Upper lobe of left lung (tissue), 6 donors: ENCODE measurements around the gene SBF2. TPM values are rescaled to one million over a fixed set of nuclear protein-coding genes. Genes with fewer than 3 reads are reported as not detected.
A peak's percentile ranks its signal among the peaks of the same experiment; 100 is the strongest.

Experiments used
- ATAC-seq, 2 donors: fragments of 200-7000 bp; cut with Tn5 transposase; one replicate each; pipeline ENCODE4 v1.9.1; 2022; ENCODE audit warnings: mild to moderate bottlenecking in 2 of 2, moderate library complexity in 2 of 2; ENCODE audit not compliant: low FRiP score in 2 of 2
- DNase-seq, 2 donors: peaks; one replicate each; pipeline ENCODE4 v3.0.0-alpha.2; 2019 to 2020
- H3K27ac ChIP-seq, 4 donors: fragments of 200-600 bp; sonication (generic); one replicate each; pipeline ENCODE4 v1.5.1; 2016 to 2019
- H3K27me3 ChIP-seq, 4 donors: fragments of 200-600 bp; sonication (generic); one replicate each; pipeline ENCODE4 v1.5.1; 2017 to 2019
- H3K36me3 ChIP-seq, 4 donors: fragments of 200-600 bp; sonication (generic); one replicate each; pipeline ENCODE4 v1.5.1; 2016 to 2019
- H3K4me1 ChIP-seq, 4 donors: fragments of 200-600 bp; sonication (generic); one replicate each; pipeline ENCODE4 v1.5.1; 2018 to 2019
- H3K4me3 ChIP-seq, 4 donors: fragments of 200-600 bp; sonication (generic); one replicate each; pipeline ENCODE4 v1.5.1; 2017 to 2019; ENCODE audit warnings: mild to moderate bottlenecking in 2 of 4, moderate library complexity in 1 of 4
- H3K9me3 ChIP-seq, 4 donors: fragments of 200-600 bp; sonication (generic); one replicate each; pipeline ENCODE4 v1.5.1; 2018 to 2019
- EP300 ChIP-seq, 4 donors: sonication (generic); formaldehyde crosslinking; IDR thresholded peaks; one replicate each; pipeline ENCODE4 v1.5.1; 2017; ENCODE audit warnings: antibody characterized with exemption in 4 of 4, control low read depth in 2 of 4
- POLR2A ChIP-seq, 4 donors: fragments of 450-650 bp; IDR thresholded peaks; one replicate each; pipeline ENCODE4 v1.5.1; 2016 to 2017; ENCODE audit warnings: antibody characterized with exemption in 4 of 4, mild to moderate bottlenecking in 2 of 4
- POLR2AphosphoS5 ChIP-seq, 2 donors: sonication (generic); formaldehyde crosslinking; IDR thresholded peaks; one replicate each; pipeline ENCODE4 v1.5.1; 2017; ENCODE audit warnings: antibody characterized with exemption in 2 of 2
- WGBS, 2 donors: methylation state at CpG; one replicate each; pipeline ENCODE4 v1.1.5; 2017 to 2018; 5-methylcytosine and 5-hydroxymethylcytosine counted together
- total RNA-seq, 6 donors: library from RNA; depleted of rRNA in 4 of 6; stranded (reverse); fragments of >200 nt in 4 of 6; gene quantifications; one replicate each; pipeline versions ENCODE4 v1.1.0 to v1.2.1, GENCODE V29; 2016 to 2021
- TF ChIP-seq, protein P1 (sequence below), 6 experiments: fragments of 450-650 bp in 4 of 6; fragments of 200-600 bp in 2 of 6; sonication (generic) in 2 of 6; IDR thresholded peaks; one replicate each; pipeline ENCODE4 v1.5.1; 2016 to 2019; ENCODE audit warnings: antibody characterized with exemption in 6 of 6
- donor health status: DM: no; HTN: no; CAD: no; lungs with moderate emphysema.
- donor health status: DM: no; HTN: yes; CAD: no; lungs with severe emphysema.

SBF2 gene
- total RNA-seq, 6 donors from 2014 or later: 22.2 to 54.5 (median 41.2) TPM

GRCh38 chr11:9789910-9790309 is 504.1 kb downstream of the SBF2 start:
- TF ChIP-seq POLR2A (IDR thresholded peaks at IDR 0.05) (no peak), POLR2AphosphoS5 (IDR thresholded peaks at IDR 0.05) (no peak), EP300 (IDR thresholded peaks at IDR 0.05) (no peak)
- TF ChIP-seq, protein P1, sequence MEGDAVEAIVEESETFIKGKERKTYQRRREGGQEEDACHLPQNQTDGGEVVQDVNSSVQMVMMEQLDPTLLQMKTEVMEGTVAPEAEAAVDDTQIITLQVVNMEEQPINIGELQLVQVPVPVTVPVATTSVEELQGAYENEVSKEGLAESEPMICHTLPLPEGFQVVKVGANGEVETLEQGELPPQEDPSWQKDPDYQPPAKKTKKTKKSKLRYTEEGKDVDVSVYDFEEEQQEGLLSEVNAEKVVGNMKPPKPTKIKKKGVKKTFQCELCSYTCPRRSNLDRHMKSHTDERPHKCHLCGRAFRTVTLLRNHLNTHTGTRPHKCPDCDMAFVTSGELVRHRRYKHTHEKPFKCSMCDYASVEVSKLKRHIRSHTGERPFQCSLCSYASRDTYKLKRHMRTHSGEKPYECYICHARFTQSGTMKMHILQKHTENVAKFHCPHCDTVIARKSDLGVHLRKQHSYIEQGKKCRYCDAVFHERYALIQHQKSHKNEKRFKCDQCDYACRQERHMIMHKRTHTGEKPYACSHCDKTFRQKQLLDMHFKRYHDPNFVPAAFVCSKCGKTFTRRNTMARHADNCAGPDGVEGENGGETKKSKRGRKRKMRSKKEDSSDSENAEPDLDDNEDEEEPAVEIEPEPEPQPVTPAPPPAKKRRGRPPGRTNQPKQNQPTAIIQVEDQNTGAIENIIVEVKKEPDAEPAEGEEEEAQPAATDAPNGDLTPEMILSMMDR (IDR thresholded peaks at IDR 0.05): no peak
- no peaks in the 10 kb centered on the region for H3K4me1 ChIP-seq
- DNase-seq: no peak
- no peaks in the 10 kb centered on the region for H3K27me3 ChIP-seq
- no peak for ATAC-seq
- no peak overlapping the region for H3K27ac ChIP-seq
- H3K9me3 ChIP-seq: no peaks in the 10 kb centered on the region
- H3K36me3 ChIP-seq: peaks cover 0 to 53% (median 7%) of the 10 kb centered on the region in 4 donors
- no peak overlapping the region for H3K4me3 ChIP-seq
- WGBS, 2 donors: 97 to 100% methylated on average over 3 of the region's 3 CpGs

- H3K4me1 ChIP-seq: no peaks in the 10 kb centered on the region
- WGBS, 2 donors: 51 to 64% methylated on average over 3 of the region's 3 CpGs
- TF ChIP-seq, protein P1 (IDR thresholded peaks at IDR 0.05): no peak
- TF ChIP-seq POLR2AphosphoS5 (IDR thresholded peaks at IDR 0.05) (no peak), POLR2A (IDR thresholded peaks at IDR 0.05) (no peak), EP300 (IDR thresholded peaks at IDR 0.05) (no peak)
- peak overlapping the region in 1 of 4 donors; percentile 50 for H3K27ac ChIP-seq
- no peaks in the 10 kb centered on the region for H3K9me3 ChIP-seq
- peaks cover 0 to 66% (median 11%) of the 10 kb centered on the region in 4 donors for H3K36me3 ChIP-seq
- no peak for DNase-seq
- ATAC-seq: peak in 1 of 2 donors; percentile 59
- H3K27me3 ChIP-seq: no peaks in the 10 kb centered on the region
- no peak overlapping the region for H3K4me3 ChIP-seq
These were observed 506.0 kb downstream of the SBF2 start for GRCh38 chr11:9787981-9788521.

- H3K4me3 ChIP-seq: no peak overlapping the region
- TF ChIP-seq EP300 (IDR thresholded peaks at IDR 0.05) (no peak), POLR2AphosphoS5 (IDR thresholded peaks at IDR 0.05) (no peak), POLR2A (IDR thresholded peaks at IDR 0.05) (no peak)
- TF ChIP-seq, protein P1 (IDR thresholded peaks at IDR 0.05): no peak
- H3K9me3 ChIP-seq: no peaks in the 10 kb centered on the region
- 89 to 90% methylated on average over 5 of the region's 5 CpGs for WGBS, 2 donors
- ATAC-seq: no peak
- peaks cover 0 to 68% (median 11%) of the 10 kb centered on the region in 4 donors for H3K36me3 ChIP-seq
- peak overlapping the region in 1 of 4 donors; percentile 50 for H3K27ac ChIP-seq
- no peaks in the 10 kb centered on the region for H3K27me3 ChIP-seq
- no peaks in the 10 kb centered on the region for H3K4me1 ChIP-seq
- no peak for DNase-seq
These were observed 506.8 kb downstream of the SBF2 start for GRCh38 chr11:9787260-9787659.

DNA sequence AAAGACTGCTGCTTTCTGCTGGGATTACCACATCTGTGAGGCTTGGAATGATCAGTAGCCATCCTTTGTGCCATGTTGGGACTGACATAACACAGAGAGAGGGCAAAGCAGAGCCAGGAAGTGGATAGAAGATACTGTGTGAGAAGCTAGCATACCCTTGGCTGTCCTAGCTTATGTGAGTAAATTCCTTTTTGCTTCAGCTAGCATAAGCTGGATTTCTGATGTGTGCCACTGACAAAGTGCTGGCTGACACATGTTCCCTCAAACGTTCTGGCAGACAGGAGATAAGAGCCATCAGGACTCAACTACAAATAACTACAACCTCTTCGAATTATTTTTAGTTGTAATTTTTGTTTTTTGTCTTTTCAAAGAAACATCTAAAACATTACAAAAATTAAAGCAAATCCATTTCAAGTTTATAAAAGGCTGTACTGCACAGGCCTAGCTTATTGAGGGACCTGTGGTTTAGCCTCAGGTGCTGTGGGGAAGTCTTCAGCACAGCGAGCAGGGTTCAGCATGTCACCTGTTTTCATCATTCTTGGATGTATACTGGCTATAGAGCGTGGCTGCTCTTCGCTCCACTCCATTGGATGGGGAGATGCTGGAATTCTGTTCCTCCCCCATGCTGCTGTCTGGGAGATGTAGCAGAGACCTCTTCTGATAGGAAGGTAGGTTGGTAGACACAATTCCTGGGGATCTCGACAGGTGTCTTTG is 509.3 kb downstream of the SBF2 start:
- H3K9me3 ChIP-seq: no peaks in the 10 kb centered on the region
- H3K4me3 ChIP-seq: no peak overlapping the region
- H3K4me1 ChIP-seq: no peaks in the 10 kb centered on the region
- no peak overlapping the region for H3K27ac ChIP-seq
- DNase-seq (no peak), ATAC-seq (no peak)
- no peak for TF ChIP-seq POLR2AphosphoS5 (IDR thresholded peaks at IDR 0.05)
- TF ChIP-seq POLR2A (IDR thresholded peaks at IDR 0.05): no peak
- no peak for TF ChIP-seq EP300 (IDR thresholded peaks at IDR 0.05)
- TF ChIP-seq, protein P1 (IDR thresholded peaks at IDR 0.05): no peak
- 81 to 86% methylated on average over 6 of the region's 6 CpGs for WGBS, 2 donors
- H3K27me3 ChIP-seq: no peaks in the 10 kb centered on the region
- peaks cover 0 to 76% (median 29%) of the 10 kb centered on the region in 4 donors for H3K36me3 ChIP-seq
